Measurements from ENCODE around the gene EIF3A. TPM values are rescaled to one million over a fixed set of nuclear protein-coding genes. Genes with fewer than 3 reads are reported as not detected.

The EIF3A gene
- polyA plus RNA-seq, 3 donors: 189 to 201 (median 197) TPM

DNA sequence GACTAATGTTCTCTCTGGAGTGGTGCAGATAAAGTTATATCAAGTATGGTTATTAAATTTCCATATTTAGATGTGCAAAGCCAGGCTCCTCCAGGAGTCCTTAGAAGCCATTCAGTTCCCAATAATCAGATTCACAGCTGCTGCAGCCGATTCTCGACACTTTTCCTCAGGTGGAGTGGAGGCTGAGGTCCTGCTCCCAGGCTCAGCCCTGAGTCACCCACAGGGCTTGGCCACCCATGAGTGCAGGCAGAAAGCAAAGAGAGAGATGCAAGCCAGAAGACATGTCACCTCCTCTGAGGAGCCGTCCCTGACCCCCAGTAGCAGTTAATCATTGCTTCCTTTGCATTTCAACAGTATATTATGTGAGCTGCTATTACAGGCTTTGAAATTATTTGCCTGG is 87.4 kb downstream of the EIF3A start:
- DNase-seq (ENCODE audit: extremely low read depth in 1 of 11, low read depth in 9 of 11, low spot score in 4 of 11): no peak

DNA sequence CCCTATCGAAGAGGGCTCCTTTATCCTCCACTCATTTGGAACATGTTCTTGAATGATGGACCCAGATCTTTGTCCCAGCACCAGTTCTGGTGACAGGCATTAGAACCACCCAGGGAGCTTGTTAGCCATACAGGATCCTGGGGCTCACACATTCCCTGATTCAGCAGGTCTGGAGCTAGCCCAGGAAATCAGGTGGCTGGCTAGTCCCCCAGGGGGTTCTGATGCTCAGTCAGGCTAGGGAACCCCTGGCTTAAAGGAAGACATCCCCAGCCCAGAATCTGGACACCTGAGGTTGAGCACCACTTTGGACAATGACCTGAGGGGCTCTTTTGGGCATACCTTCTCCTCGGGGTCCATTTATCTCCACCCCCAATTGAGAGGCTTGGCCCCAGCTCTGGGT is 88.1 kb downstream of the EIF3A start:
- DNase-seq (ENCODE audit: extremely low read depth in 1 of 11, low read depth in 9 of 11, low spot score in 4 of 11): no peak

GRCh38 chr10:118990326-118990725 is 90.3 kb downstream of the EIF3A start:
- DNase-seq (ENCODE audit: extremely low read depth in 1 of 11, low read depth in 9 of 11, low spot score in 4 of 11): no peak

- DNase-seq (ENCODE audit: extremely low read depth in 1 of 11, low read depth in 9 of 11, low spot score in 4 of 11): no peak
Measured at GRCh38 chr10:118986815-118987790, 93.5 kb downstream of the EIF3A start.

DNA sequence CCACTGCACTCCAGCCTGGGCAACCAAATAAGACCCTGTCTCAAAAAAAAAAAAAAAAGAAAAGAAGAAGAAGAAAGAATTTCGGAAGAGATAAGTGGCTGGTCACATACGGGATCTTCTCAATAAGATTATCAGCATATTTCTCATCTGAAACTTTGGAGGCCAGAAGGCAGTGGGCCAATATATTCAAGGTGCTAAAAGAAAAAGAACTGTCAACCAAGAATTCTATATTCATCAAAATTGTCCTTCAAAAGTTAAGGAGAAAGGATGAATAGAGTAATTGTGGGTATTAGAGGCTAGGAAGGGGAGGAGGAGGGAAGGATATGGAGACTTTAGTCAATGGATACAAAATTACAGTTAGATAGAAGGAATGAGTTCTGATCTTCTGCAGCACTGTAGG is 95.0 kb downstream of the EIF3A start:
- no peak for DNase-seq (ENCODE audit: extremely low read depth in 1 of 11, low read depth in 9 of 11, low spot score in 4 of 11)

Other genes starting within 250 kb of the EIF3A start
- gene NANOS1, start 51.1 kb downstream of the EIF3A start, polyA plus RNA-seq (ENCODE audit: insufficient read length in 3 of 3): 1 to 10 TPM; 3.2 to 4.8 (median 4.1) TPM
- gene DENND10, start 23.3 kb upstream of the EIF3A start, polyA plus RNA-seq (ENCODE audit: insufficient read length in 3 of 3): 10 to 100 TPM; 50.6 to 77.0 (median 51.2) TPM
- gene SFXN4, start 84.9 kb upstream of the EIF3A start, polyA plus RNA-seq (ENCODE audit: insufficient read length in 3 of 3): 10 to 100 TPM; 28.2 to 34.2 (median 31.9) TPM
- 100 to 1,000 TPM; 257 to 303 (median 270) TPM for gene PRDX3, start 98.0 kb upstream of the EIF3A start, polyA plus RNA-seq (ENCODE audit: insufficient read length in 3 of 3)
- 10 to 100 TPM; 16.7 to 19.1 (median 17.5) TPM for gene GRK5, start 126.8 kb upstream of the EIF3A start, polyA plus RNA-seq (ENCODE audit: insufficient read length in 3 of 3)